ENCODE data around the gene ASZ1. TPM values are rescaled to one million over a fixed set of nuclear protein-coding genes. Genes with fewer than 3 reads are reported as not detected.
"Not testable (repeated sequence)": the region's sequence is repeated elsewhere in the genome, so short reads cannot be mapped to it uniquely, and the experiment has no call there.

The ASZ1 gene
- total RNA-seq, 2 experiments from 2014 or later, result not detected

DNA sequence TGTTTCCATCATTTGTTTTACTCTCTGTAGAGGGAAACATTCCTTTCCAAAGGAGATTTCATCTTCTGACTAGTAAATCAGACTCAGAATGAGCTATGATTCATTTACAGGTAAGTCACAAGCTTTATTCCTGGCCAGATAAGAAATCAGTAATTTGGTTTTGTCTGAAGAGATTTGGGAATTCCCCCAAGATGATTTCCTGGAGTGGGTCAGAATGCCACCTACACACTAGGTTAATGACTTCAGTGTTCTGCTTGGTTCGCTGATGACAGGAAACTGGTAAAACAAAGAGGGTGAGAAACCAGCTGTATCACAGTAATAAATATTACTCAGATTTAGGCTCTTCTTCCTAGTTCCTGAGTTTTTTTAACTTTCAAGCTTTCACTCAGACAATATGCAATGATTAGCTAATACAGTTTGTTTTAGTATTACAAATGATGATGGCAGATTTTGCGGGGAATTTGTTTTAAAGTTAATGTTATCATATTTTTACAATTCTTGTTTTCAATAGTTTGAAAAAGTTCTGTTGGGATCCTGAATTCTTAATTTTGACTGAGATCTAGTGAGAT is 8.3 kb upstream of the ASZ1 start:
- H3K36me3 ChIP-seq (ENCODE audit: insufficient read depth, low read length), result no peaks in the 10 kb centered on the region
- no peaks in the 10 kb centered on the region for H4K20me1 ChIP-seq (ENCODE audit: insufficient read depth, low read length)
- no peak overlapping the region for H3K4me2 ChIP-seq (ENCODE audit: low read length)
- no peaks in the 10 kb centered on the region for H3K4me1 ChIP-seq (ENCODE audit: insufficient read depth, low read length, poor library complexity, severe bottlenecking)
- CTCF ChIA-PET (ENCODE audit: unreplicated experiment), result no interaction called here
- no TSS peak for BruUV-seq (replicated peaks)
- no peak overlapping the region for H2AFZ ChIP-seq (ENCODE audit: low read length)
- POLR2A ChIA-PET, result interaction anchor here (0.6 kb wide), 1 partner anchor 1100 kb away, joined by 3 read pairs; no protein-coding TSS in a partner anchor
- no peaks in the 10 kb centered on the region for H3K9me3 ChIP-seq (ENCODE audit: low read length)
- no peak for TF ChIP-seq EZH2phosphoT487 (IDR thresholded peaks at IDR 0.05; ENCODE audit: borderline replicate concordance, low read depth, low read length)
- TF ChIP-seq, protein P1, sequence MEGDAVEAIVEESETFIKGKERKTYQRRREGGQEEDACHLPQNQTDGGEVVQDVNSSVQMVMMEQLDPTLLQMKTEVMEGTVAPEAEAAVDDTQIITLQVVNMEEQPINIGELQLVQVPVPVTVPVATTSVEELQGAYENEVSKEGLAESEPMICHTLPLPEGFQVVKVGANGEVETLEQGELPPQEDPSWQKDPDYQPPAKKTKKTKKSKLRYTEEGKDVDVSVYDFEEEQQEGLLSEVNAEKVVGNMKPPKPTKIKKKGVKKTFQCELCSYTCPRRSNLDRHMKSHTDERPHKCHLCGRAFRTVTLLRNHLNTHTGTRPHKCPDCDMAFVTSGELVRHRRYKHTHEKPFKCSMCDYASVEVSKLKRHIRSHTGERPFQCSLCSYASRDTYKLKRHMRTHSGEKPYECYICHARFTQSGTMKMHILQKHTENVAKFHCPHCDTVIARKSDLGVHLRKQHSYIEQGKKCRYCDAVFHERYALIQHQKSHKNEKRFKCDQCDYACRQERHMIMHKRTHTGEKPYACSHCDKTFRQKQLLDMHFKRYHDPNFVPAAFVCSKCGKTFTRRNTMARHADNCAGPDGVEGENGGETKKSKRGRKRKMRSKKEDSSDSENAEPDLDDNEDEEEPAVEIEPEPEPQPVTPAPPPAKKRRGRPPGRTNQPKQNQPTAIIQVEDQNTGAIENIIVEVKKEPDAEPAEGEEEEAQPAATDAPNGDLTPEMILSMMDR (conservative IDR thresholded peaks at IDR 0.05; ENCODE audit: low read length), result no peak
- H3K9me2 ChIP-seq (ENCODE audit: insufficient read depth, low read length), result no peaks in the 10 kb centered on the region
- intact Hi-C loops (cut with micrococcal nuclease; ENCODE audit: unreplicated experiment), result no loop called here
- H3K4me3 ChIP-seq (ENCODE audit: low read depth, low read length, poor library complexity, severe bottlenecking), result no peak overlapping the region
- no peak overlapping the region for H3K27ac ChIP-seq (ENCODE audit: low read depth, low read length, poor library complexity, severe bottlenecking)
- DNase-seq (ENCODE audit: low spot score), result no peak
- no peaks in the 10 kb centered on the region for H3K79me2 ChIP-seq (ENCODE audit: insufficient read depth, low read depth, low read length)

DNA sequence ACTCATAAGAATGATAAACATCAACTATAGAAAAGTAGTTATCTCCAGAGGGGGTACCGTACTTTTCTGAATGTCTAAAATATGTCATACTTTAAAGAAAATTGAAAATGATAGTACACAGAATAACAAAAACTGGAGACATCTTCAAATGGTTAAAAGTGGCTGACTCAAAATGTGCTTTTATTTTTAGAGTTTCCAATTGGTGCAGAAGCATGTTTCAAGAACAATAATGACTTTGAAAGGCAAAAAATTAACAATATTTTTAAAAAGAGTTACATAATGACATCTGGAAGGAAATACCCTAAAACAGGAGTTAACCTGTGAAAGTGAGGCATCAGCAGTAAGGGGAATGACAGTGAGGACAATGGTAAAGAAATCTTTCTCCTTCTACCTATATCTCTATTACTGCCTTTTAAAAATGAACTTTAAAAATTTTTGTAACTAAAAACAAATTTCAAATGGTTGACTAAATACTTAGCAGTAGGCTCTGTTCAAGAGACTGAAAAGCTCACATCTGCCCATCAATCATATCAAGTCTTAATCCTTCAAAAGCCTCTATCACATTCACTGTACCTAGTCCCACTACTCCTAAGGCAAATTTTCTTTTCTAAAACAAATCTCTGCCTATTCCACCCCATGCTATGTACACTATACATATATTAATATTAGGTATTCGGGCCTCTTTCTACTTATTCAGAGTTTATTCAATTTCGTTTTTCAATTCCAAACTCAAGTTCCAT is 3.0 kb downstream of the ASZ1 start:
- intact Hi-C loops (cut with micrococcal nuclease; ENCODE audit: unreplicated experiment), result no loop called here
- no peaks in the 10 kb centered on the region for H3K36me3 ChIP-seq (ENCODE audit: insufficient read depth, low read length)
- no peak for TF ChIP-seq EZH2phosphoT487 (IDR thresholded peaks at IDR 0.05; ENCODE audit: borderline replicate concordance, low read depth, low read length)
- TF ChIP-seq, protein P1 (conservative IDR thresholded peaks at IDR 0.05; ENCODE audit: low read length), result no peak
- H3K4me1 ChIP-seq (ENCODE audit: insufficient read depth, low read length, poor library complexity, severe bottlenecking), result no peaks in the 10 kb centered on the region
- no TSS peak for BruUV-seq (replicated peaks)
- H4K20me1 ChIP-seq (ENCODE audit: insufficient read depth, low read length), result no peaks in the 10 kb centered on the region
- ChIA-PET POLR2A (interaction anchor here (0.6 to 0.7 kb wide), 2 partner anchors 15 to 49 kb away, joined by 3 read pairs; no protein-coding TSS in a partner anchor), CTCF (ENCODE audit: unreplicated experiment) (no interaction called here)
- H2AFZ ChIP-seq (ENCODE audit: low read length), result no peak overlapping the region
- no peak overlapping the region for H3K4me3 ChIP-seq (ENCODE audit: low read depth, low read length, poor library complexity, severe bottlenecking)
- no peak overlapping the region for H3K4me2 ChIP-seq (ENCODE audit: low read length)
- H3K27ac ChIP-seq (ENCODE audit: low read depth, low read length, poor library complexity, severe bottlenecking), result no peak overlapping the region
- H3K79me2 ChIP-seq (ENCODE audit: insufficient read depth, low read depth, low read length), result no peaks in the 10 kb centered on the region
- DNase-seq (ENCODE audit: low spot score), result no peak
- no peaks in the 10 kb centered on the region for H3K9me3 ChIP-seq (ENCODE audit: low read length)
- no peaks in the 10 kb centered on the region for H3K9me2 ChIP-seq (ENCODE audit: insufficient read depth, low read length)

DNA sequence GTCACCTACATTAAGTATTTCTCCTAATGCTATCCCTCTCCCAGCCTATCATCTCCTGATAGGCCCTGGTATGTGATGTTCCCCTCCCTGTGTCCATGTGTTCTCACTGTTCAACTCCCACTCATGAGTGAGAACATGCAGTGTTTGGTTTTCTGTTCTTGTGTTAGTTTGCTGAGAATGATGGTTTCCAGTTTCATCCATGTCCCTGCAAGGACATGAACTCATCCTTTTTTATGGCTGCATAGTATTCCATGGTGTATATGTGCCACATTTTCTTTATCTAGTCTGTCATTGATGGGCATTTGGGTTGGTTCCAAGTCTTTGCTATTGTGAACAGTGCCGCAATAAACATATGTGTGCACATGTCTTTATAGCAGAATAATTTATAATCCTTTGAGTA is 12.7 kb downstream of the ASZ1 start:
- H3K36me3 ChIP-seq (ENCODE audit: insufficient read depth, low read length); H3K27ac ChIP-seq (ENCODE audit: low read depth, low read length, poor library complexity, severe bottlenecking); H3K4me1 ChIP-seq (ENCODE audit: insufficient read depth, low read length, poor library complexity, severe bottlenecking); CTCF ChIA-PET (ENCODE audit: unreplicated experiment); DNase-seq (ENCODE audit: low spot score); POLR2A ChIA-PET; intact Hi-C loops (cut with micrococcal nuclease; ENCODE audit: unreplicated experiment); BruUV-seq (replicated peaks); H3K9me2 ChIP-seq (ENCODE audit: insufficient read depth, low read length); H3K4me3 ChIP-seq (ENCODE audit: low read depth, low read length, poor library complexity, severe bottlenecking); H4K20me1 ChIP-seq (ENCODE audit: insufficient read depth, low read length); H3K79me2 ChIP-seq (ENCODE audit: insufficient read depth, low read depth, low read length); H3K4me2 ChIP-seq (ENCODE audit: low read length); H3K9me3 ChIP-seq (ENCODE audit: low read length); H2AFZ ChIP-seq (ENCODE audit: low read length): not testable (repeated sequence)

Measured in OCI-LY7 (cell line).